Activated CD4-positive, CD25-positive, alpha-beta regulatory T cell treated with anti-CD3 and anti-CD28 coated beads, Interleukin-2, amount 50 U/mL, for 24 hours (primary cell): ENCODE data around the gene PLD4.

Experiments
- ATAC-seq, 2 donors: fragments of 150-1000 bp; cut with Tn5 transposase; one replicate each; pipeline ENCODE4 v1.10.0; 2021; ENCODE audit warnings: mild to moderate bottlenecking in 1 of 2, moderate library complexity in 1 of 2

Gene PLD4

DNA sequence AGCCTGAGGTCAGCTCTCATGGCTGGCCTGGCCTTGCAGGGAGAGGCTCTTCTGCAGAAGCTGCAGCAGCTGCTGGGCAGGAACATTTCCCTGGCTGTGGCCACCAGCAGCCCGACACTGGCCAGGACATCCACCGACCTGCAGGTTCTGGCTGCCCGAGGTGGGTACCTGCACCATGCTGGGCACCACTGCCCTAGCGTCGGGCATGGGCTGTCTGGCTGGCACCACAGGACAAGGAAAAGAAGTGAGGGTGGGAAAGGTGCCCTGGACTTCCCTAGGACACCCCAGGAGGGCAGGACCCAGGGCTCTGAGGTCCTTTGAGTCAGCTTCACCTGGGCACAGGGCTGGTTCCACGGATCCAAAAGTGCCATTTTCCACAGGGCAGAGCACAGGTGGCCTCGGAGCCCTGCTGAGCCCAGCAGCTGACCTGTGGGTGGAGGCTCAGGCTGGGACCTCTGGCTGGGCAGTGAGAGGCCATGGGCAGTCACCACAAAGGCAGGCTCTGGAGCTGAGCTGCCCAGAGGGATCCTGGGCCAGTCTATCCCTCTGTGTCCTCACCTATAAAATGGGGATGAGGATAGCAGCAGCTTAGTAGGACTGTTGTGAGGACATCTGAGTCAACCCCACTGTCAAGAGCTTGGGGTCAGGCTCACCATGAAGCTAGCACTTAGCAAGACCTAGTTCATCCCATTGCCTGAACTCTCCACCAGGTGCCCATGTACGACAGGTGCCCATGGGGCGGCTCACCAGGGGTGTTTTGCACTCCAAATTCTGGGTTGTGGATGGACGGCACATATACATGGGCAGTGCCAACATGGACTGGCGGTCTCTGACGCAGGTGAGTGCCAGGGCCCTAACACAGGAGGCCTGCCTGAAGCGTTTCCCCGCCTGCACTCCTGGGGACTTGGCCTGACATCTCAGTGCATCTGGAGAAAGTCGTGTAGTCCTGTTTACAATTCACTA, 4.9 kb downstream of the PLD4 start:
- no peak for ATAC-seq

DNA sequence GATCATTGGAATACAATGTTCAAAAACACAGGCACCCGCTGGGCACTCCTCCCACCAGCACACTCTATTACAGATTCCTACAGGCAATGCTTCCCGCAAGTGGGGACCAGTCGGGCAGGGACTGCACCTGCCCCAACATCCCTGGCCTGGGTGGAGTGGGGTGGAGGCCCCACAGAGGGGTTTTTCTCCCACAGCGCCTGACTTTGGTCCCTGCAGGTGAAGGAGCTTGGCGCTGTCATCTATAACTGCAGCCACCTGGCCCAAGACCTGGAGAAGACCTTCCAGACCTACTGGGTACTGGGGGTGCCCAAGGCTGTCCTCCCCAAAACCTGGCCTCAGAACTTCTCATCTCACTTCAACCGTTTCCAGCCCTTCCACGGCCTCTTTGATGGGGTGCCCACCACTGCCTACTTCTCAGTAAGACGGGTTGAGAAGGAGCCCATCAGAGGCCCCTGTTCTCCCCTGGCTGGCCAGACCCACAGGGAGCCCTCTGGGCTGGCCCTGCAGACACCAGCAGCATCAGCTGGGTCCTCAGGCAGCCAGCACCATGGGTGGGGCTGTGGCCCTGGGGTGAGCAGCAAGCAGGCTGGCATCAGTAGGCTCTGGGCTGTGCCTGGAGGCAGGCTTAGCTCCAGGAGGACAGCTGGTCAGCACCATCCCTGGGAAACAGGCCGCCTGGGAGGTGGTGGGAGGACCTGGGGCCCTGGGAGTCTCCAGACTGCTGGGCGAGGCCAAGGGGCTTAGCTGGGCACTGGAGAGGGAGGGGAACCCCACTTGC, 6.0 kb downstream of the PLD4 start:
- ATAC-seq, result no peak

DNA sequence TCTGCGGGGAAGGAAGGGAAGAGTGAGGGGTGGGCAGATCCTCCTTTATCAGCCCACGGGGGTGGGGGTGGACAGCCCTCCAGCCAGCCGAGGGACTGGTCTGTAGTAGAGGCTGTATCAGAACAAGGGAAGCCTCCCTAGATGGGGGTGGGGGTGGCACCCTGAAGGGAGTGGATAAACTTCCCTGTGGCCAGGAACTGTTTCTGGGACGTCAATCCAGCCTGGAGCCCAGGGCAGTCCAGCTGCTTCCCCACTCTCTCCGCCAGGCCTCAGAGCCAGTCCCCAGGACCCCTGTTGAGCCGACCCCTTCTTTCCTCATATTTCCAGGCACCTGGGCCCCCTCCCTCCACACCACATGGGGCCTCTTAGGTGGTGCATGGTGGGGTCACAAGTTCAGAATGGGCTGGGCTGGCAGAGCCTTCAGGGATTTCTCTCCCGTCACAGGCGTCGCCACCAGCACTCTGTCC, 6.7 kb downstream of the PLD4 start:
- ATAC-seq, result no peak

DNA sequence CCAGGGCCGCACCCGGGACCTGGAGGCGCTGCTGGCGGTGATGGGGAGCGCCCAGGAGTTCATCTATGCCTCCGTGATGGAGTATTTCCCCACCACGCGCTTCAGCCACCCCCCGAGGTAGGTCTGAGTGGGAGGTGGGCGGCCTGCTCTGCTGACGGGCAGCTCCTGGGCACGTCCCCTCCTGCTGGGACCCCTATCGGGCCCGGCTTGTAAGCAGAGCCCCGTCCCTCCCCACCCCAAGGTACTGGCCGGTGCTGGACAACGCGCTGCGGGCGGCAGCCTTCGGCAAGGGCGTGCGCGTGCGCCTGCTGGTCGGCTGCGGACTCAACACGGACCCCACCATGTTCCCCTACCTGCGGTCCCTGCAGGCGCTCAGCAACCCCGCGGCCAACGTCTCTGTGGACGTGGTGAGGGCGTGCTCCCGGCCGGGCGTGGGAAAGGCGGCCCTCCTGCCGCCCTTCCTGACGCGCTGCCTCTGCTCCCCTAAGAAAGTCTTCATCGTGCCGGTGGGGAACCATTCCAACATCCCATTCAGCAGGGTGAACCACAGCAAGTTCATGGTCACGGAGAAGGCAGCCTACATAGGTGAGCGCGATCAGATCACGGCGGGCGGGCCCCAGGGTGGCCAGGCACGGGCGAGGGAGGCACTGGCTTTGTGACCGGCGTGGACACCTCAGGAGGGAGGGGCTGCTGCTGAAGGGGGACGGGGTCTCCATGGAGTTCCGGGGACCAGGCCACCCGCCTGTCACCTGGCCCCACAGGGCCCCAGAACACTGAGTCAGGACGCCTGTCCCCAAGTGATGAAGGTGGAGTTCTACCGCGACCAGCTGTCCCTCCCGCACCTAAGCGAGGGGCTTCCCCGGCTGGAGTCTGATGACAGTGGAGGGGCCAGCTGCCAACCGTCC, 7.3 kb downstream of the PLD4 start:
- no peak for ATAC-seq

DNA sequence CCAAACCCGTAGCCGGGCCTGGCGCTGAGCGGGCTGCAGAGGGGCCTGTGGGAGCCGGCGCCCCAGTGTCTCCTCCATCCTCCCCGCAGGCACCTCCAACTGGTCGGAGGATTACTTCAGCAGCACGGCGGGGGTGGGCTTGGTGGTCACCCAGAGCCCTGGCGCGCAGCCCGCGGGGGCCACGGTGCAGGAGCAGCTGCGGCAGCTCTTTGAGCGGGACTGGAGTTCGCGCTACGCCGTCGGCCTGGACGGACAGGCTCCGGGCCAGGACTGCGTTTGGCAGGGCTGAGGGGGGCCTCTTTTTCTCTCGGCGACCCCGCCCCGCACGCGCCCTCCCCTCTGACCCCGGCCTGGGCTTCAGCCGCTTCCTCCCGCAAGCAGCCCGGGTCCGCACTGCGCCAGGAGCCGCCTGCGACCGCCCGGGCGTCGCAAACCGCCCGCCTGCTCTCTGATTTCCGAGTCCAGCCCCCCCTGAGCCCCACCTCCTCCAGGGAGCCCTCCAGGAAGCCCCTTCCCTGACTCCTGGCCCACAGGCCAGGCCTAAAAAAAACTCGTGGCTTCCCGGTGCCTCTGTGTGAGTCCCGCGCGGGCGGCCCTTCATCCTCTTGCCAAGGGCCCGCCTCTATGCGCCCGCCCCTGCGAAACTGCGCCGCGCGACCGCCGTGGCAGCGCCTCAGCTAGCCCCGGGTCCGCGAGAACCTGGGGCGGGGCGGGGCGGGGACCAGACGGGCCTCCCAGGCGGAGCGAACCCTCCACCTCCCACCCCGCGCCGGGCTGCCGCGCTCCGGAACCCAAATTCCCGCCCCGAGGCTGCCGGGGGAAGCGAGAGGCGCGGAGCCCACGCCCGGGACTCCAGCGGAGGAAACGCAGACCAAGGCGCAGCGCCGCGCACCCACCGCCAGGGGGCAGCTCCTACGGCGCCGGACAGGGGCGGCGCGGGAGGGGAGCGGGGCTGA, 8.3 kb downstream of the PLD4 start:
- peak; percentile 83 to 87 for ATAC-seq

DNA sequence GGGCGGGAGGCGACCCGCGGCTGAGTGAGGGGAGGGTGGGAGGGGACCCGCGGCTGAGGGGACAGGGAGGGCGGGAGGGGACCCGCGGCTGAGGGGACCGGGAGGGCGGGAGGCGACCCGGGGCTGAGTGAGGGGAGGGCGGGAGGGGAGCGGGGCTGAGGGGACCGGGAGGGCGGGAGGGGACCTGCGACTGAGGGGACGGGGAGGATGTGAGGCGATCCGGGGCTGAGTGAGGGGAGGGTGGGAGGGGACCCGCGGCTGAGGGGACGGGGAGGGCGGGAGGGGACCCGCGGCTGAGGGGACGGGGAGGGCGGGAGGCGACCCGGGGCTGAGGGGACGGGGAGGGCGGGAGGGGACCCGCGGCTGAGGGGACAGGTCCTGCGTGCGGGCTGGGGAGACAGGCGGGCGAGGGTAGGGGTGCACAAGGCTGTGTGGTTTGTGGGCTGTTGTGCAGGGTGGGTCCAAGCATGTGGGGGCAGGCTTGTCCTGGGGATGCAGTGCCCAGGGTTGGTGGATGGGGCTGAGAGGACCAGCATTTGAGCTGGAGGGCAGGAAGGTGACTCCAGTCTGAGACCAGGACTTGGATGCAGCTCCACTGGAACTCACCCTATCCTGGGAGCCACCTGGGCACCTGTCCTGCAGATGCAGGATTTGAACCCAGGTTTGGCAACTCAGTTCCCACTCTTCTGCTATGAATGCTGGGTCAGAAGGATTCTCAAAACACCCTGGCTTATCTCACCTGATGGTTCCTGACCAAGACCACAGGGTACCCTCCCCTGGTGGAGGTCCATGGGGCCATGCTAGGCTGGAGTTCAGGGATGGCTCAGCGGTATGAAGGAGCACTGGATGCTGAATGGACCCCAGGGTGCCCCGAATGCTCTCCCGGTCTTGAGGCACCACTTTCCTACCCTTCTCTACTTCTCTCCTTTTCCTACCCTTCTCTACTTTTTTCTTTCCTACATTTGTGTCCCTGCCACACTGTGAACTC, 9.4 kb downstream of the PLD4 start:
- no peak for ATAC-seq

DNA sequence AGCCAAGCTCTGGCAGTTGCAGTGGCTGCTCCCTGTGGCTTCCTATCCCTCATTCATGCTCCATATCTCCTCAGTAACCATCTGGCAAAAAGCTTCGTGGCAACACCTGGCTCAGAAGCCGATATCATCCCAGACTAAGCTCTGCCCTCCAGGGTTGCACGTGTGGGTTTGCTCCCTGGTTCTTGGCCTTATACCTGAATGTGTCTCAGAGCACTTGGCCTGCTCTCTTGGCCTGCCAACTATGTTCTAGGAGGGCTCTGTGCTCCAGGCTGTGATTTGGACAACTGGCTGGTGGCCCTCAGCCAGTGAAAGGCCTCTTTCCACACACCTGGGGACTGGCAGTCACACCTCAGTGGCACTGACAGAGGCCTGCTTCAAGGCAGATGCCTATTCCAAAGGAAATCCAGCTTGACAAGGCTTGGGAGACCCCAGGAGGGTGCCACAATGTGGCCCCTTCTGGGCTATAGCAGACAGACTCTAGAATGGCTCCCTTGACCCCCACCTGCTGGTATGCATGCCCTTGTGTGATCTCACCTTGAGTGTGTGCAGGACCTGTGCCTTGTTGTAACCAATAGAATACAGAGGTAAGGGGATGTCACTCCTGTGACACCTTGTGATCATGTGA, 10.5 kb downstream of the PLD4 start:
- no peak for ATAC-seq

DNA sequence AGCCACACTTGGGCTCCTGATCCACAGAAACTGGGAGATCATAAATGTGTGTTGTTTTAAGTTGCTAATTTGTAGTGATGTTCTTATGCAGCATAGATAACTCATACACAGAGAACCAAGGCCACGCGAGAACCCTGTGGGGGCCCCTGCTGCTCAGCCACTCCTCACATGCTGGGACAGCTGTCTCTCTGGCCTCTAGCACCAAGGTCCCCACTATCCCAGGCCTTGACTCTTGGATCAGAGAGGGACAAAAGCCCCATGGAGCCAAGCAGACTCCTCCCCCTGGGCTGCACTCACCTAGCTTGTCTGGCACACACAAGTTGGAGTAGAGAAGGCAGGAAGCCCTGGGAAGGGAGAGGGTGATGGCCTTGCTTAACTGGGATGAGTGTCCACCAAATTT, 11.3 kb downstream of the PLD4 start:
- ATAC-seq, result no peak

DNA sequence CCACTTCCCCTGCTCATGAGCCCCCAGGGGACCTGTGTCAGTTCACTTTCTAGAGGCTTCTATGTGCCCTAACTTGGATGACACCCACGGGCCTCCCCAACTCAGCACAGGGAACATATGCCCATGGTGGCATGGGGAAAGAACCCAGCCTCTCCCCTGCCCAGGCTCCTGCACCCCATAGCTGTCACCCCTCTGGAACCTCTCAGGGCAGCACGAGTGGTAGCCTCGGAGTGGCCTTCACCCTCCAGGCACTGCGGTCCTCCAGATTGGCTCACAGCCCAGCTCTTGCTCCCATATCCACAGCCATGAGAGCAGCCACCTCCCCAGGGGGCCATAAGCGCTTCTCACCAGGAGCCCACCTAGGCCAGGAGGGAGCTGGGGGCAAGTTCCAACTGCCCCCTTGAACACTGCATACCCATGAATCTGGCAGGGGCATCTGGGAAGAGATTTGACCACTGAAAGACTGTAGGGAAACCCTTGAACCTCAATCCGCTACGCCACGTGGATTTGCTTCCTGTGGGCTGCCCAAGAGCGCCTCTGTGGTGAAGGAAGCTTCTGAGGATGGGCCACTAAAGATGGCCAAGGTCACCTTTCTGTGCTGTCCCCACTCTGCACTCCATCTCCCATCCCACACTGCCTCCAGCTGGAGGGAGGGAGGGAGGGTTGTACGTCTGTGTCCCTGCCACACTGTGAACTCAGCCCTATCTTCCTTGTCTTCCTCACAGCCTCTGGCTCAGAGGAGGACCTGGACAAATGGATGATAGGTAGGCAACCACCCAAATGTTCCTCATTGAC, 11.9 kb downstream of the PLD4 start:
- no peak for ATAC-seq

DNA sequence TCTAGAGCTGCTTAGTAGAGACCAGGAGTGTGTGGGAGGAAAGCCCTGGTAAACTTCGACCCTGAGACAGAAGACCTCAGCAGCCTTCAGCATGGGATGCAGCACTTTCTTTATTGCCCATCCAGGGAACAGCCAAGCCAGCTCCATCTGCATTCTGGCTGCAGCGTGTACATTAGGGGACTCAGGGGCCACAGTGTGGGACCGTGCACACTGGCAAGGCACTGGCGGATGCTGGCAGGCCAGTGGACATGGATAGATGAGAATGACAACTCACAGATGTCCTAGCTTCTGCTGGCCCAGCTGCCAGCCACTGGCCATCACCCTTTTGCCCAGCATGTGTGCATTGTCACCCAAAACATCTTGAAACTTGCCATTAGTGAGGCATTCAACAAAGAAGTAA, 12.5 kb downstream of the PLD4 start:
- ATAC-seq, result no peak

DNA sequence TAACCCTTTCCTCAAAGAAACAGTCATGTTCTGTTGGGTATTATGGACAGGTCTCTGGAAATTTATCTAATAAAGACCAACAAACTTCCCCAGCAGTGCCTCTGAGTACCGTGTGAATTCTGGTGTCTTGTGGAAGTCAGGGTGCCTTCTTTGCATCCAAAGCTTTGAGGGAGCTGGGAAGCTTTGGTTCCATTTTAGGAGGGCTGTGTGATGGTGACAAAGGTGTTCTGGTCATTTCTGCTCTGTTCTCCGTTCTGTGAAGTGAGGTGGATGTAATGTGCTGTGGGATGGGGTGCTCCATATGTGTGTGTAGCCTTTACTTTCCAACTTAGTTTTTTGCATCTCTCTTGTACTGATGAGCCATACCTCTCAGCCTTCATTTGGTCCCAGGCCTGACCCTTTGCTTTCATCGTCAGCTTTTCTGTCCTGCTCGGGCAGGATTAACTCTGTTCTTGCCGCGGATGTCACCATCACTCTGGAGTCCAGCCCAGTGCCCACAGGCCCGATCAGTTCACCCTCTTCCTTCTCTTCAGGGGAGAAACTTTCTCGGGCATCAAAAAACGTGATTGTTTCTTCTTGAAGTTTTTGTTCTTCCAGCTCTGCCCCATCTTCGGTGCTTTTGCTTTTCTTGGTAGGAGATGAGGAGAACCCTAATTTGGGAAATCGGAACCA, 13.2 kb downstream of the PLD4 start:
- ATAC-seq, result no peak

DNA sequence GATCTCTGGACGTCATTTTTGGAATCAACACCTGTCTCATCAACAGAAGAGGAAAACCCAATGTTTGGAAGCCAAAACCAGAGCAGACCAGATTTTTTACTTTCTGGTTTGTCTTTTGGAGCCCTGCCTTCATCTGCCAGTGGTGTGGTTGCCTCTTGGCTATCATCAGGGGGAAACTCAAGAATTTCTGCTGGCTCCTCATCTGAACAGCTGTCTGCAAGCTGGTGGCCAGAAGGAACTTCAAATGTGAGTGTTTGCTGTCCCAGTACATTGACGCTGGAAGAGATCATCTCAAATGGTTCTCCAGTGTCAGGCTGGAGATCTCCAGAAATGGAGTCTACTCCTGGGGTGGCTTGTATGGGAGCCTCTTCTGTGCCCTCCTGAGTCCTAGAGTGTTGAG, 13.8 kb downstream of the PLD4 start:
- no peak for ATAC-seq

DNA sequence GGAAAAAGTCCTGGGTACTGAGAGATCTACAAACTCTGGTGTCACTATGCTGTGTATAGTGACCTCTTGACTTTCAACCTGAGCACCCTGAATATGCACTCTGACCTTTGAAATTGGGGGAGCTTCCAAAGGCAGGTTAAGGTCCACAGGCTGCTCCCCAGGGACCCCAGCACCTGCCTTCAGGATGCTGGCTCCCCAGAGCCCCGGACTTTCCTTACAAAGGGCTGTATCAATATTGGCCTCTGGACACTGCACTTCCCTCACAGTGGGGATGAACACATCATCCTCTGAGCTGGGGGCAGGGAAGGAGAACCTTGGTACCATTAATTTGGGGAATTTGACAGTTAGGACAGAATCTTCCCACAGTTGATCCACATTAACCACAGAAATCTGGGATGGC, 14.3 kb downstream of the PLD4 start:
- no peak for ATAC-seq

DNA sequence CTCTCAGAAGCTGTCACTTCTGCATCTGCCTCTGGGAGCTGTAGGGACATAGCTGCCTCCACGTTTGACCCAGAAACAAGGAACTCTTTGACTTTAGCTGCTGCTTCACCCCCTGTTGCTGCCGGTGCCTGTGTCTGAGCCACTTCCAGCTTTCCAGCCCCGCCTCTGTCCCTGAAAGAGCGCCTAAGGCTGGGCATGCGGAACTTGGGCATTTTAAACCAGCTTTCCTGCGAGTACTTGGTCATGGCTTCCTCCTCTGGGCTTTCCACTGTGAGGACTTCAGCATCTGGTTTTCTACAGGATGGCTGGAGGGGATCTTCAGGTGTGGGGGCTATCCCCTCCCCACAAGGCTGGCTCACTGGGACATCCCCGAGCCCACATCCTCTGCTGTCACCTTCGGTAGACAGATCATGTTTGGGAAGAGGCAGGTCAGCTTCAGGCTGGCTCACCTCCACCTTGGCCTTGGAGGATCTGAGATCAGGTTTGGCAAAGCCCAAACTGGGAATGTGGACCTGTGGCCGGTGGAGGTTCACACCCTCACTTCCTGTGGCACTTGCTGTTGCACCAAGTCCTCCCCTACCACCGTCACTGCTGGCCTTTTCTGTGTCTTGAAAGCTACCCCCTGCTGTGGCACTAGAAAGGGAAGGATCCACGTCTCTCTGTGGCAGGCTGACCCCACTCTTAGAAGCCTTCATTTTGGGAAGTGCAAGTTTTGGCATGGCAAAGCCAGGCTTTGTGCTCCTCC, 15.2 kb downstream of the PLD4 start:
- no peak for ATAC-seq

DNA sequence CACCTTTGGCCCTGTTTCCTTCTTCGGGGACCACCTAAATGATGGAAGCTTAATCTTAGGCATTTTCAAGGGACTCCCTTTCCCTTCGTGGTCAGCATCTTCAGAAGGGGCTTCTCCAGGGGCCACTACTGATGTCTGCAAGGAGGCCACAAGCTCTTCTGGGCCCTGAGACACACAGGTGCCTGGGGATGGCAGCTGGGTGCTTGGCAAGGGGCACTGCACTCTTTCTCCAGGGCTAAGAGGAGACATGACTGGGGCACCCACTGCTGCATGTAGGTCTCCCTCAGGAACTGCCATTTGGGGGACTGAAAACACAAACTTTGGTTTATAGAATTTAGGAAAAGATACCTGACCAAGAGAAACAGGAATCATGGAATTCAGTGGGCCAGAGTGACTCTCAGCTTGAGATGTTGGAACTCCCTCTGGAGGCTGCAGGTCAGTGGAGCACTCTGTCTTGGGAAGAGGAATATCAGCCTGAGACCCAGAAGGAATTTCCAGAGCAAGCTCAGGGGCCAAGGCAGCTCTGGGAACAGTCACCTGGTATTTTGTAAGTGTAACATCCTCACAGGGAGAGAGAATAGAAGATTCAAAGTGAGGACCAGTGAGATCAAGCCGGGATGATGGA, 16.0 kb downstream of the PLD4 start:
- no peak for ATAC-seq

DNA sequence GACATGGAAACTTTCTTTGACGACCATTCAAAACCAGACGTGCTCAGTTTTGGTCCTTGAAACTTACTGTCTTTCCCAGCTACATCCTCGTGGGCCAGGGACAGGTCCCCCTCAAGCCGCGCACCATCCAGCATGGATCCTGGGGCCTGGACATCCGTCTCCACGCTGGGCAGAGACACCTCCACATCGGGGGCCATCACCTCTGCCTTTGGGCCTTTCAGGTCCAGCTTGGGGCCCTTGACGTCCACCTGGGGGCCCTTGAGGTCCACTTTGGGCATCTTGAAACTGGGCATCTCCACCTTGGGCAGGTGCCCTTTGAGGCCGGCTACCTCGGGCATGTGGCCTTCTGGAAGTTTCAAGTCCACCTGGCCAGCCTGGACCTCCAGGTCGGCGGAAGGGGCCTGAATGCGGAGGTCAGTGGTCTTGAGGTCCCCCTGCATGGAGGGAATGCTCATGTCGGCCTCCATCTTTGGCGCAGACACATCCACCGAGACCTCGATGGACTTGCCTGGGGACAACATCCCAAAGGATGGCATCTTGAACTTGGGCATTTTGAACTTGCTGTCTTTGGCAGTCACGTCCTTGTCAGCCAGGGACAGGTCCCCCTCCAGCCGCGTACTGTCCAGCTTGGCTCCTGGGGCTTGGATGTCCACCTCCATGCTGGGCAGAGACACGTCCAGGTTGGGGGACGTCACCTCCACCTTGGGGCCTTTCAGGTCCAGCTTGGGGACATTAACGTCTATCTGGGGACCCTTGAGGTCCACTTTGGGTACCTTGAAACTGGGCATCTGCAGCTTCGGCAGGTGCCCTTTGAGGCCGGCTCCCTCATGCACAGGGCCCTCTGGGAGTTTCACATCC, 17.1 kb downstream of the PLD4 start:
- no peak for ATAC-seq
